HPDE6-E6E7 (cell line): ENCODE measurements around the gene PKMYT1.
A peak's percentile ranks its signal among the peaks of the same experiment; 100 is the strongest.

Source experiments
- DNase-seq: peaks from one replicate; pipeline ENCODE4 v3.0.0; 2011; ENCODE audit warnings: missing footprints; ENCODE audit errors: extremely low spot score

PKMYT1 gene

GRCh38 chr16:2980227-2981176, at the start of gene PKMYT1:
PKMYT1 (minus strand) TSS chr16:2980446; CDS start chr16:2979657, 789 bp downstream.
- DNase-seq = peak; percentile 99

GRCh38 chr16:3029491-3030221, 49.4 kb upstream of the PKMYT1 start:
- no peak for DNase-seq

GRCh38 chr16:3028716-3029319, 48.6 kb upstream of the PKMYT1 start:
- DNase-seq = no peak

GRCh38 chr16:3027983-3028715, 47.9 kb upstream of the PKMYT1 start:
- peak; percentile 87 for DNase-seq

- DNase-seq = no peak
These were observed 47.2 kb upstream of the PKMYT1 start for GRCh38 chr16:3027489-3027795.

GRCh38 chr16:3026609-3027488, 46.6 kb upstream of the PKMYT1 start:
- no peak for DNase-seq

GRCh38 chr16:3026003-3026378, 45.7 kb upstream of the PKMYT1 start:
- no peak for DNase-seq

- no peak for DNase-seq
These were observed 45.1 kb upstream of the PKMYT1 start for GRCh38 chr16:3025032-3026002.

- DNase-seq = peak; percentile 79
These were observed 43.6 kb upstream of the PKMYT1 start, which contains the start of the genes HCFC1R1 and THOC6 for GRCh38 chr16:3023669-3024478. HCFC1R1 (minus strand) TSS chr16:3023942; CDS start chr16:3023941, 1 bp downstream. THOC6 (plus strand) TSS chr16:3024035; CDS start chr16:3024327, 292 bp downstream.

- DNase-seq = no peak
These were observed 43.1 kb upstream of the PKMYT1 start for GRCh38 chr16:3023415-3023668.

GRCh38 chr16:3022684-3023414, 42.6 kb upstream of the PKMYT1 start:
- no peak for DNase-seq

GRCh38 chr16:3022208-3022683, 42.0 kb upstream of the PKMYT1 start:
- DNase-seq = peak; percentile 84

- peak; percentile 76 for DNase-seq
These were observed 41.4 kb upstream of the PKMYT1 start for GRCh38 chr16:3021449-3022207.

GRCh38 chr16:3020604-3021448, 40.6 kb upstream of the PKMYT1 start:
- DNase-seq = no peak

- DNase-seq = no peak
These were observed 40.0 kb upstream of the PKMYT1 start, which contains the start of gene TNFRSF12A for GRCh38 chr16:3020247-3020603. TNFRSF12A (plus strand) TSS chr16:3020368; CDS start chr16:3020398, 30 bp downstream.

GRCh38 chr16:3019594-3020246, 39.5 kb upstream of the PKMYT1 start:
- no peak for DNase-seq
